WTC11 (cell line): Measurements from ENCODE around the gene ITGB4. TPM values are rescaled to one million over a fixed set of nuclear protein-coding genes. Genes with fewer than 3 reads are reported as not detected.
A peak's percentile ranks its signal among the peaks of the same experiment; 100 is the strongest.

ENCODE experiments used
- ATAC-seq: fragments of 200-7000 bp; cut with Tn5 transposase; 2 replicates; pipeline ENCODE4 v1.10.0; 2021; ENCODE audit warnings: mild to moderate bottlenecking, moderate library complexity
- CTCF ChIA-PET: fragments of 300-600 bp; sonication (Branson Sonifier 250); formaldehyde crosslinking; loops from one replicate; lab custom pipeline; 2021; ENCODE audit warnings: antibody characterized with exemption; lab: Charles Lee
- POLR2A ChIA-PET: fragments of 350-600 bp; sonication (Branson Sonifier 250); formaldehyde crosslinking; loops from one replicate; lab custom pipeline; 2021; ENCODE audit warnings: antibody characterized with exemption; lab: Charles Lee
- DNase-seq: peaks from one replicate; pipeline ENCODE4 v3.0.0; 2021; ENCODE audit warnings: low spot score
- H3K27ac Mint-ChIP-seq: 2 replicates; pipeline ENCODE4 v1.8.0; 2021; ENCODE audit warnings: mixed read lengths
- H3K27me3 Mint-ChIP-seq: 2 replicates; pipeline ENCODE4 v1.8.0; 2021; ENCODE audit warnings: low read depth, mild to moderate bottlenecking, moderate library complexity, mixed read lengths
- H3K36me3 Mint-ChIP-seq: 2 replicates; pipeline ENCODE4 v1.8.0; 2021; ENCODE audit warnings: mixed read lengths
- H3K4me1 Mint-ChIP-seq: 2 replicates; pipeline ENCODE4 v1.8.0; 2022; ENCODE audit warnings: mixed read lengths
- H3K4me3 Mint-ChIP-seq: 2 replicates; pipeline ENCODE4 v1.8.0; 2021; ENCODE audit warnings: mild to moderate bottlenecking, moderate library complexity, mixed read lengths
- H3K9me3 Mint-ChIP-seq: 2 replicates; pipeline ENCODE4 v1.8.0; 2021; ENCODE audit warnings: mixed read lengths
- AFF4 ChIP-seq: sonication (generic); formaldehyde crosslinking; IDR thresholded peaks from 2 replicates; pipeline ENCODE4 v1.8.1; 2023; ENCODE audit warnings: mild to moderate bottlenecking, missing genetic modification reagents, borderline replicate concordance
- ARID4B ChIP-seq: sonication (generic); formaldehyde crosslinking; IDR thresholded peaks from 2 replicates; pipeline ENCODE4 v1.8.0; 2023; ENCODE audit warnings: missing genetic modification reagents, mild to moderate bottlenecking, borderline replicate concordance
- ERG ChIP-seq: fragments of 250-450 bp; sonication (Bioruptor Pico); IDR thresholded peaks from 2 replicates; pipeline ENCODE4 v1.8.0; 2021; ENCODE audit warnings: mild to moderate bottlenecking
- FOXK1 ChIP-seq: sonication (generic); formaldehyde crosslinking; IDR thresholded peaks from 2 replicates; pipeline ENCODE4 v1.8.0; 2022; ENCODE audit warnings: mild to moderate bottlenecking, moderate library complexity, missing genetic modification reagents
- HMGXB4 ChIP-seq: sonication (generic); formaldehyde crosslinking; IDR thresholded peaks from 2 replicates; pipeline ENCODE4 v1.8.1; 2023; ENCODE audit warnings: mild to moderate bottlenecking, moderate library complexity, missing genetic modification reagents
- MAX ChIP-seq: sonication (generic); formaldehyde crosslinking; IDR thresholded peaks from 2 replicates; pipeline ENCODE4 v1.8.0; 2022; ENCODE audit warnings: mild to moderate bottlenecking, missing genetic modification reagents
- SMAD3 ChIP-seq: sonication (generic); formaldehyde crosslinking; IDR thresholded peaks from 2 replicates; pipeline ENCODE4 v1.8.0; 2022; ENCODE audit warnings: missing genetic modification reagents, mild to moderate bottlenecking, borderline replicate concordance
- SP1 ChIP-seq: sonication (generic); formaldehyde crosslinking; conservative IDR thresholded peaks from 2 replicates; pipeline ENCODE4 v1.8.1; 2022; ENCODE audit warnings: missing genetic modification reagents
- TEAD1 ChIP-seq: sonication (generic); formaldehyde crosslinking; IDR thresholded peaks from 2 replicates; pipeline ENCODE4 v1.8.0; 2022; ENCODE audit warnings: mild to moderate bottlenecking, missing genetic modification reagents
- ZNF263 ChIP-seq: sonication (generic); formaldehyde crosslinking; IDR thresholded peaks from 2 replicates; pipeline ENCODE4 v1.8.1; 2022; ENCODE audit warnings: low read depth, mild to moderate bottlenecking, moderate library complexity, missing genetic modification reagents
- ZNF671 ChIP-seq: fragments of 250-450 bp; sonication (Bioruptor Pico); IDR thresholded peaks from 2 replicates; pipeline ENCODE4 v1.8.0; 2021; ENCODE audit warnings: mild to moderate bottlenecking
- total RNA-seq: library from RNA; stranded (reverse); gene quantifications from 3 replicates; pipeline ENCODE4 v1.2.3, GENCODE V29; 2021
- TF ChIP-seq, protein P1 (sequence below): sonication (generic); formaldehyde crosslinking; IDR thresholded peaks from 2 replicates; pipeline ENCODE4 v1.8.0; 2022; ENCODE audit warnings: mild to moderate bottlenecking, missing genetic modification reagents
- TF ChIP-seq, protein P2 (sequence below): sonication (generic); formaldehyde crosslinking; IDR thresholded peaks from 2 replicates; pipeline ENCODE4 v1.8.0; 2022; ENCODE audit warnings: missing genetic modification reagents

ITGB4 gene
- total RNA-seq, 1 experiment from 2014 or later: 9.5 TPM

DNA sequence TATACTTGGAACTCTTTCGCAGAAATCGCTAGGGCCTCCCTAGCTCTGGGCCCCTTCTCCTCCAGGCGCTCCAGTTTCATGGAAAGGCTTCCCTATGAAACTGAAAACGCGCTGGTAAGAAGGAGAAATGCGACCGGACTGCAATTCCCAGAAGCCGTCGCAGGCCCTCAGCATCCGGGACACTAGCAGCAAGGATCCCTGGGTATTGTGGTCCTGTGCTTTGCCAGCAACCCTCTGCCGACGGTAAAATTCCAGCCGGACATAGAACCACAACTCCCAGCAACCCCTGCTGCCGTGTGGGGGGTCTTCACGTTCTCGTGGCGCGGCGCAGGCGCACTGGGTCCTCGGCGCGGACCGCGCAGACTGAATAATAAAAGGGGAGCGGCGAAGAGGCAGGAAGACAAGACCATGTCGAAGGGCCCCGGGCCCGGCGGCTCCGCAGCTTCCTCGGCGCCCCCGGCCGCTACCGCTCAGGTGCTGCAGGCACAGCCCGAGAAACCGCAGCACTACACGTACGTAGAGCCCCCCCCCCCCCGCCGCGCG is 63.3 kb downstream of the ITGB4 start, which contains the start of gene UNK (continued):
- peak; percentile 40; the same call in 1 of the 2 replicates for TF ChIP-seq SP1 (CRISPR knock-in tag)
- TF ChIP-seq SMAD3 (CRISPR knock-in tag): no peak
- no peak for TF ChIP-seq ZNF263 (CRISPR knock-in tag)

GRCh38 chr17:75785016-75785890 is 64.0 kb downstream of the ITGB4 start:
- Mint-ChIP-seq H3K4me3 (peak overlapping the region; percentile 95), H3K9me3 (no peaks in the 10 kb centered on the region), H3K36me3 (peaks cover 5% of the 10 kb centered on the region; the same call in 1 of the 2 replicates), H3K4me1 (peaks cover 31% of the 10 kb centered on the region), H3K27ac (peak overlapping the region; percentile 100), H3K27me3 (no peaks in the 10 kb centered on the region)
- ATAC-seq (peak; percentile 47), DNase-seq (peak; percentile 87)
- POLR2A ChIA-PET: interaction anchor here (0.7 to 2.2 kb wide), 9 partner anchors 9 to 70 kb away, joined by 3 to 13 read pairs (median 4); partner anchors contain the start of gene WBP2
- CTCF ChIA-PET: interaction anchor here (1.0 to 2.3 kb wide), 8 partner anchors 14 to 260 kb away, joined by 3 to 20 read pairs (median 4); partner anchors contain the start of gene LLGL2
- TF ChIP-seq, protein P1, sequence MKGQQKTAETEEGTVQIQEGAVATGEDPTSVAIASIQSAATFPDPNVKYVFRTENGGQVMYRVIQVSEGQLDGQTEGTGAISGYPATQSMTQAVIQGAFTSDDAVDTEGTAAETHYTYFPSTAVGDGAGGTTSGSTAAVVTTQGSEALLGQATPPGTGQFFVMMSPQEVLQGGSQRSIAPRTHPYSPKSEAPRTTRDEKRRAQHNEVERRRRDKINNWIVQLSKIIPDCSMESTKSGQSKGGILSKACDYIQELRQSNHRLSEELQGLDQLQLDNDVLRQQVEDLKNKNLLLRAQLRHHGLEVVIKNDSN: peak; percentile 76; the same call in 1 of the 2 replicates
- TF ChIP-seq FOXK1: no peak
- TF ChIP-seq AFF4 (CRISPR knock-in tag): no peak
- no peak for TF ChIP-seq TEAD1 (CRISPR knock-in tag)
- TF ChIP-seq, protein P2, sequence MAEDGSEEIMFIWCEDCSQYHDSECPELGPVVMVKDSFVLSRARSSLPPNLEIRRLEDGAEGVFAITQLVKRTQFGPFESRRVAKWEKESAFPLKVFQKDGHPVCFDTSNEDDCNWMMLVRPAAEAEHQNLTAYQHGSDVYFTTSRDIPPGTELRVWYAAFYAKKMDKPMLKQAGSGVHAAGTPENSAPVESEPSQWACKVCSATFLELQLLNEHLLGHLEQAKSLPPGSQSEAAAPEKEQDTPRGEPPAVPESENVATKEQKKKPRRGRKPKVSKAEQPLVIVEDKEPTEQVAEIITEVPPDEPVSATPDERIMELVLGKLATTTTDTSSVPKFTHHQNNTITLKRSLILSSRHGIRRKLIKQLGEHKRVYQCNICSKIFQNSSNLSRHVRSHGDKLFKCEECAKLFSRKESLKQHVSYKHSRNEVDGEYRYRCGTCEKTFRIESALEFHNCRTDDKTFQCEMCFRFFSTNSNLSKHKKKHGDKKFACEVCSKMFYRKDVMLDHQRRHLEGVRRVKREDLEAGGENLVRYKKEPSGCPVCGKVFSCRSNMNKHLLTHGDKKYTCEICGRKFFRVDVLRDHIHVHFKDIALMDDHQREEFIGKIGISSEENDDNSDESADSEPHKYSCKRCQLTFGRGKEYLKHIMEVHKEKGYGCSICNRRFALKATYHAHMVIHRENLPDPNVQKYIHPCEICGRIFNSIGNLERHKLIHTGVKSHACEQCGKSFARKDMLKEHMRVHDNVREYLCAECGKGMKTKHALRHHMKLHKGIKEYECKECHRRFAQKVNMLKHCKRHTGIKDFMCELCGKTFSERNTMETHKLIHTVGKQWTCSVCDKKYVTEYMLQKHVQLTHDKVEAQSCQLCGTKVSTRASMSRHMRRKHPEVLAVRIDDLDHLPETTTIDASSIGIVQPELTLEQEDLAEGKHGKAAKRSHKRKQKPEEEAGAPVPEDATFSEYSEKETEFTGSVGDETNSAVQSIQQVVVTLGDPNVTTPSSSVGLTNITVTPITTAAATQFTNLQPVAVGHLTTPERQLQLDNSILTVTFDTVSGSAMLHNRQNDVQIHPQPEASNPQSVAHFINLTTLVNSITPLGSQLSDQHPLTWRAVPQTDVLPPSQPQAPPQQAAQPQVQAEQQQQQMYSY (CRISPR knock-in tag): no peak; the same call in 1 of the 2 replicates
- TF ChIP-seq HMGXB4 (CRISPR knock-in tag): peak; percentile 63; the same call in 1 of the 2 replicates
- TF ChIP-seq MAX (CRISPR knock-in tag): peak; percentile 89
- TF ChIP-seq ARID4B (CRISPR knock-in tag): peak; percentile 68; the same call in 1 of the 2 replicates
- TF ChIP-seq ERG: 0 out of 2 replicates have a peak, but pooled peaks have one; percentile 28
- TF ChIP-seq ZNF671 (CRISPR knock-in tag): peak; percentile 40; the same call in 1 of the 2 replicates
